Endothelial cell (in vitro differentiated cells): ENCODE measurements around the gene NLGN1. TPM values are rescaled to one million over a fixed set of nuclear protein-coding genes. Genes with fewer than 3 reads are reported as not detected.

Experiments
- DNase-seq: peaks from one replicate; pipeline ENCODE4 v3.0.0; 2021; ENCODE audit warnings: low spot score
- H3K27ac Mint-ChIP-seq: one replicate; pipeline ENCODE4 v1.8.0; 2021; ENCODE audit warnings: mixed read lengths, inconsistent platforms; ENCODE audit not compliant: unreplicated experiment
- H3K27me3 Mint-ChIP-seq: one replicate; pipeline ENCODE4 v1.8.0; 2021; ENCODE audit warnings: mild to moderate bottlenecking, moderate library complexity, mixed read lengths, inconsistent platforms; ENCODE audit not compliant: unreplicated experiment
- H3K36me3 Mint-ChIP-seq: one replicate; pipeline ENCODE4 v1.8.0; 2021; ENCODE audit warnings: mild to moderate bottlenecking, low read depth, mixed read lengths, inconsistent platforms; ENCODE audit not compliant: unreplicated experiment
- H3K4me1 Mint-ChIP-seq: one replicate; pipeline ENCODE4 v1.8.0; 2021; ENCODE audit warnings: mild to moderate bottlenecking, mixed read lengths, inconsistent platforms; ENCODE audit not compliant: unreplicated experiment
- H3K4me3 Mint-ChIP-seq: one replicate; pipeline ENCODE4 v1.8.0; 2021; ENCODE audit warnings: mild to moderate bottlenecking, mixed read lengths, inconsistent platforms; ENCODE audit not compliant: unreplicated experiment
- H3K9me3 Mint-ChIP-seq: one replicate; pipeline ENCODE4 v1.8.0; 2021; ENCODE audit warnings: mixed read lengths, inconsistent platforms; ENCODE audit not compliant: unreplicated experiment
- CTCF ChIP-seq: fragments of 200-600 bp; sonication (generic); IDR thresholded peaks from one replicate; pipeline ENCODE4 v1.5.0; 2021; ENCODE audit warnings: antibody characterized with exemption; ENCODE audit not compliant: unreplicated experiment
- total RNA-seq: library from RNA; stranded (reverse); fragmentation: NEBNext Ultra II Directional; extraction: Animal tissue kit (Norgen Biotek cat#: 25700); gene quantifications from one replicate; pipeline ENCODE4 v1.2.1, GENCODE V29; 2021; ENCODE audit not compliant: unreplicated experiment

NLGN1 gene
- total RNA-seq, 1 donor from 2014 or later, result 27.6 TPM

GRCh38 chr3:174111776-174112175 lies 714.2 kb downstream of the NLGN1 start:
- Mint-ChIP-seq H3K4me3 (no peak overlapping the region), H3K4me1 (no peaks in the 10 kb centered on the region), H3K27me3 (no peaks in the 10 kb centered on the region), H3K27ac (no peak overlapping the region), H3K36me3 (no peaks in the 10 kb centered on the region), H3K9me3 (no peaks in the 10 kb centered on the region)
- no peak for TF ChIP-seq CTCF
- DNase-seq, result no peak

GRCh38 chr3:174116421-174116820 lies 718.9 kb downstream of the NLGN1 start:
- no peaks in the 10 kb centered on the region for H3K27me3 Mint-ChIP-seq
- DNase-seq, result no peak

GRCh38 chr3:174120997-174121396 lies 723.5 kb downstream of the NLGN1 start:
- H3K9me3 Mint-ChIP-seq, result no peaks in the 10 kb centered on the region
- DNase-seq, result no peak

More at GRCh38 chr3:174116421-174116820, 718.9 kb downstream of the NLGN1 start:
- Mint-ChIP-seq H3K4me3 (no peak overlapping the region), H3K9me3 (no peaks in the 10 kb centered on the region), H3K36me3 (no peaks in the 10 kb centered on the region), H3K27ac (no peak overlapping the region), H3K4me1 (no peaks in the 10 kb centered on the region)
- no peak for TF ChIP-seq CTCF

GRCh38 chr3:174122411-174122810 lies 724.9 kb downstream of the NLGN1 start:
- no peak overlapping the region for H3K27ac Mint-ChIP-seq
- H3K27me3 Mint-ChIP-seq, result peaks cover 1% of the 10 kb centered on the region
- H3K36me3 Mint-ChIP-seq, result no peaks in the 10 kb centered on the region
- no peak for DNase-seq
- no peak for TF ChIP-seq CTCF
- H3K4me1 Mint-ChIP-seq, result no peaks in the 10 kb centered on the region
- no peaks in the 10 kb centered on the region for H3K9me3 Mint-ChIP-seq
- H3K4me3 Mint-ChIP-seq, result no peak overlapping the region

More at GRCh38 chr3:174120997-174121396, 723.5 kb downstream of the NLGN1 start:
- TF ChIP-seq CTCF, result no peak
- Mint-ChIP-seq H3K27me3 (peaks cover 1% of the 10 kb centered on the region), H3K4me1 (no peaks in the 10 kb centered on the region), H3K36me3 (no peaks in the 10 kb centered on the region), H3K27ac (no peak overlapping the region), H3K4me3 (no peak overlapping the region)

GRCh38 chr3:174125267-174125824 lies 727.8 kb downstream of the NLGN1 start:
- Mint-ChIP-seq H3K36me3 (no peaks in the 10 kb centered on the region), H3K9me3 (no peaks in the 10 kb centered on the region), H3K4me3 (no peak overlapping the region), H3K27me3 (peaks cover 2% of the 10 kb centered on the region), H3K27ac (no peak overlapping the region), H3K4me1 (no peaks in the 10 kb centered on the region)
- DNase-seq, result peak; percentile 16
- TF ChIP-seq CTCF, result no peak
